Epithelial cell of esophagus (primary cell): ENCODE results near the gene ELF4.

Source experiments
- DNase-seq: peaks from one replicate; pipeline ENCODE4 v3.0.0; 2010; ENCODE audit warnings: low read depth
- H3K4me3 ChIP-seq: 2 replicates; pipeline ENCODE4 v1.5.1; 2011; ENCODE audit warnings: mild to moderate bottlenecking, low read length, control low read depth
- CTCF ChIP-seq: IDR thresholded peaks from 2 replicates; pipeline ENCODE4 v1.5.1; 2011; ENCODE audit warnings: low read depth, mild to moderate bottlenecking, low read length, control low read depth, inconsistent platforms; ENCODE audit not compliant: insufficient read depth; ENCODE audit errors: missing control alignments

ELF4 gene

GRCh38 chrX:130057209-130057608 lies 53.1 kb downstream of the ELF4 start:
- no peak overlapping the region for H3K4me3 ChIP-seq
- DNase-seq: no peak
- no peak for TF ChIP-seq CTCF

- H3K4me3 ChIP-seq: no peak overlapping the region
- TF ChIP-seq CTCF: no peak
- no peak for DNase-seq
These were observed 54.4 kb downstream of the ELF4 start for GRCh38 chrX:130055899-130056298.

DNA sequence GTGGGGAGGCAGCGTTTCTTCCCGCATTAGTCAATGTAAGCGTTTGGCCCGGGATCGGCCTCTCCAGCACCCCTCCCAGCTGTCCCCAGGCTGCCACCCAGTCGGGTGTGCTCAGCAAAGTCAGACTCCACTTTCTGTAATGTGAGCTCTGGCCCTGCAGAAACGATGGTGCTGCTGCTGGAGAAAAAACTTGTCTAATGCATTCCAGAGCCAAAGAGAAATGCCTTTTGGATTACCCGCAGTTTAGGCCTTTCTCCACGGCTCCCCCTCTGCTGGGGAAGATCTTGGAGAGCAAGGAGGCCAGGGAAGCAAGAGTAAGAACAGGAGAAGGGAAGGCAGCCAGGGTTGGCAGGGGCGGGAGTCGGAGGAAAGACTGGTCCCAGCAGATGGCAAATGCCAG lies 55.2 kb downstream of the ELF4 start:
- no peak for TF ChIP-seq CTCF
- no peak for DNase-seq
- H3K4me3 ChIP-seq: no peak overlapping the region

DNA sequence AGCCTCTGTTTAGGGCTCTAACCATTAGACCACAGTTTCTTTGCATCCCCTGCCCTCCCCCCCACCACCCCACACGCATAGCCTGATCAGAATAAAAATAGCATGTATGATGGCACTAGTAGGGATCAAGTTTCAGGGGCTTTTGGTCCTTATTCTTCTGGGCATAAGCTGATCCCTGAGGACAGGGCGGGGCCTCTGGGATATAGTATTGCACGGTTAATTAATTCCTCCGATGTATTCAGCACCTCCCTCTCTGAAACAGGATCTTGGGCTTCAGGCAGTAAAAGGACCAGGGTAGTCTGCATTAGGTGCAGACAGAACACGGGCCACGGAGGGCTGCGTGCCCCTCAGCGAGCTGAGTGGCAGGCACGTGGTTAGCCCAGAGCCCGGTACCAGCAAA lies 57.1 kb downstream of the ELF4 start:
- no peak overlapping the region for H3K4me3 ChIP-seq
- TF ChIP-seq CTCF: no peak
- no peak for DNase-seq

DNA sequence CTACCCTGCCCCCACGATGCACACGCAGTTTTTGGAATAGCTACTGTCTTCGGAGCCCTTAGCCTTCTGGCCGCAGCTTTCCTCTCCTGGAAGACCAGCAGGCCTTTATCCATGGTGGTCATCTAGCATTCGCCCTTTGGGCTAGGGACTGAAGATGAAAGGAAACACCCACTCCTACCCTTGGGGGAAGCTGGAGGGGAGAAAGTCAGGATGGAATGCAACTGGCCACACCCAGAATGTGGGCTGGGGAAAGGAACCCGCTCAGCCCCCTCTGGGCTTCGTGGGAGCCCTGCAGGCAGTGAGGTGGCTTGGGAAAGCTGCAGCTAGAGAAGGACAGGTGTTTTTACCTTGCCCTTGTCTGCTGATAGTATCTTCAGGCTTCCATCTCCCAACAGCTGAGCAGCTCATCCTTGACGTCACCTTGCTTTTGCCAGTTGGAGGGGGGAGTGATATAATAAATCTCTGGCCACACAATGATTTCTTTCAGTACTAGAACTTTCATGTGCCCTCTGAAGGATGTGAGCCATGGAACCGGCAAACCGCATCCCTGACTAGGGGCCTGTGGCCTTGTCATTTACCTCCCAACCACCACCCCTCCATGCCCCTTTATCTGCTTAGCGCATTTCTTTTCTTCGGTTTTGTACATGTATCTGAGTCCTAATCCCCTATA lies 59.0 kb downstream of the ELF4 start:
- no peak overlapping the region for H3K4me3 ChIP-seq
- no peak for TF ChIP-seq CTCF
- DNase-seq: no peak

DNA sequence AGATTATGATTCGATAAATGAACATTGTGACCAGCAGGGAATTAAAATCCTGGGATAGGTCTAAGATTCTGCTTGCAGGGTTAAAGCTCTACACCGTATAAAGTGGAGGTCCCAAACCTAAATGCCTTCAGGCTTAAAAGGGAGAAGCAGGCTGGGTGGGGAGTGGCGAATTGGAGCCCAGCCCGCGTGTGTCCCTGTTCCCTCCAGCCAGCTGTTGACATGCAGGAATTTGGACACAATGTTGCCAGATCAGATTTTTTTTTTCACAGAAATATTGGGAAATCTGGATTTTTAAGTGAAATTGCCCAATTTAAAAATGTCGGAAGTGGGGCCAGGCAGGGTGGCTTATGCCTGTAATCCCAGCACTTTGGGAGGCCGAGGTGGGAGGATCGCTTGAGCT lies 60.5 kb downstream of the ELF4 start:
- H3K4me3 ChIP-seq: no peak overlapping the region
- DNase-seq: no peak
- no peak for TF ChIP-seq CTCF

DNA sequence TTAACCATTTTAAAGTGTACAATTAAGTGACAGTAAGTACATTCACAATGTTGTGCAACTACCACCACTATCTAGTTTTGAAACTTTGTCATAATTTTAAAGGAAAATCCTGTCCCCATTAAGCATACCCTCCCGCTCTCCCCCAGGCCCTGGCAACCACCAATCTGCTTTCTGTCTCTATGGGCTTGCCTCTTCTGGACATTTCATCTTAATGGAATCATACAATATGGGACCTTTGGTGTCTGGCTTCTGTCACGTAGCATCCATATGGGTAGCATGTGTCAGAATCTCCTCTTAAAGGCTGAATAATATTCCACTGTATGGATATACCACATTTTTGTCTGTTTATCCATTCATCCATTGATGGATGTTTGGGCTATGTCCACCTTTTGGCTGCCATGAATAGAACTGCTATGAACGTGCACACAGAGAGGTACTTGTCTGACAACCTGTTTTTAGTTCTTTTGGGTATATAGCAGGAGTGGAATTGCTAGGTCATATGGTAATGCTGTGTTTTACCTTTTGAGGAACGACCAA lies 61.5 kb downstream of the ELF4 start:
- TF ChIP-seq CTCF: no peak
- DNase-seq: no peak
- H3K4me3 ChIP-seq: no peak overlapping the region
